ENCODE results near the gene PTPN14. TPM values are rescaled to one million over a fixed set of nuclear protein-coding genes. Genes with fewer than 3 reads are reported as not detected.
"Not testable (repeated sequence)": the region's sequence is repeated elsewhere in the genome, so short reads cannot be mapped to it uniquely, and the experiment has no call there.

PTPN14 gene
- total RNA-seq, result 20.6 and 20.7 TPM in 2 replicates

DNA sequence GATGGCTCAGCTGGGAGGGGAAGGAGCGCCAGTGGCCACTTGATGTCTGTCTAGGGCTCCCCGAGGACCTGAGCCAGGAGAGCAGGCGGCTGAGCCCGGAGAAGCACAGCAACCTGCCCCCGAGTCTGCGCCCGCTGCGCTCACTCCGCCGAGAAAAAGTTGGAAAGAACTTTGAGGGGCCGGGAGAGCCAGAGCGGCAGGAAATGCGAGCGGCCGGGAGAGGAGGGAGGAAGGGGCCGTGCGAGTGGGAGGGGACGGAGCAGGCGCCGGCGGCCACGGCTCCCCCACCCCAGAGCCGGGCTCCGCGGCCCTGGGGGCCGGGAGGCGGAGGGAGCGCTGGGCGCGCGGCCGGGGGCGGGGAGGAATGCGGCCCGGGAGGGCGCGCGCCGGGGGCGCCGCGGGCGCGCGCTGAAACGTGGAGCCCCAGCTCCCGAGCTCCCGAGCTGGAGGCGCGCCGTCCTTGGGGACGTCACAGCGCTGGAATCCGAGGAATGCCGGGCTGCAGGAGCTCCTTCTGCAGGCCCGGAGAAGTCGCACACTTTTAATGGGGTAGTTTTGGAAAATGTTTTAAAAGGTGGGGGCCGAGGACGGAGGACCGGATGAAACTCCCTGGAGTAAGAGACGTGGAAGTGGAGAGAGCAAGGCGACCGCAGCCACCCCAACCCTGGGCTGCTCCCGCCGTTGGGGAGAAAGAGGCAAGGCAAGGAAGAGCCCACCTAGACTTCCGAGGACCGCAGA, at the start of gene PTPN14:
PTPN14 (minus strand) TSS at position 167 of the 738 bp plus-strand sequence. CDS start 86,799 bp downstream, outside the sequence.
- intact Hi-C loops (cut with micrococcal nuclease), result loop anchor here (1.0 to 5.0 kb wide), 4 partner anchors 33 to 163 kb away; partner anchors contain the start of gene CENPF

DNA sequence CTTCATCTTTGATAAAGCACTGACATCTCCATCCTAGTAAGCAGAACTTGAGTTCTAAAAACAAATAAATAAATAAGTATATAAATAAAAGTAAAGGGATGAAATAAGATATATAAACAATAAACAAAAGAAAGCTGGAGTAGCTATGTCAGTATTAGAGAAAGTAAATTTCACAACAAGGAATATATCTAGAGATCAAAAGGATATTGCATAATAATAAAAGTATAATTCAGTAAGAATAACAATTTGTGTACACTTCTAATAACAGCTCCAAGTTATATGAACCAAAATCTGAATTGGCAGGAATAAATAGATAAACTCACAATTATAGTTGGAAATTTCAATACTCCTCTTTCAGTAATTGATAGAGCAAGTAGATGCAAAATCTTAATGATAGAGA, 41.8 kb upstream of the PTPN14 start:
- intact Hi-C loops (cut with micrococcal nuclease), result no loop called here

DNA sequence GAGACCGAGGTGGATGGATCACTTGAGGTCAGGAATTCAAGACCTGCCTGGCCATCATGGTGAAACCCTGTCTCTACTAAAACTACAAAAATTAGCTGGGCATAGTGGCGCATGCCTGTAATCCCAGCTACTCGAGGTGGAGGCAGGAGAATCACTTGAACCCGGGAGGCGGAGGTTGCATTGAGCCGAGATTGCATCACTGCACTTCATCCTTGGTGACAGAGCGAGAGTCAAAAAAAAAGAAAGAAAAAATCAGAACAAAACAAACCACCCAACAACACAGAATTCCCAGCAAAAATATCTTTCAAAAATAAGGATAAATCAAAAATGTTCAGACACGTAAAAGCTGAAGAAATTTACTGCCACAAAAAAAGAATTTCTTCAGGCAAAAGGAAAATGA, 40.5 kb upstream of the PTPN14 start:
- intact Hi-C loops (cut with micrococcal nuclease), result not testable (repeated sequence)

DNA sequence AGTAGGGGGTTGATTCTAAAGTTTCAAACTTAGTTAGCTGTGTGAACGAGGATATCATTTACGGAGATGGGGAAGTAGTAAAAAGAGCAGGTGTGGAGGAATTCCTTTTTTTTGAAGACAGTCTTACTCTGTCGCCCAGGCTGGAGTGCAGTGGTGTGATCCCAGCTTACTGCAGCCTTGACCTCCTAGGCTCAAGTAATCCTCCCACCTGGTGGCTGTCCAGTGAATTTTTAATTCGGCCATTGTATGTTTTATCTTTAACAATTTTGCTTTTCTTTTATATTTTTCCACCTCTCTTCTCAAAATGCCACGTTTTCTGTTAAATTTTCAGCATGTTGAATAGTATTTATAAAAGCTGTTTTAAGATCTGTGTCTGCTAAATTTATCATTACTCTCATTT, 39.3 kb upstream of the PTPN14 start:
- intact Hi-C loops (cut with micrococcal nuclease), result no loop called here

DNA sequence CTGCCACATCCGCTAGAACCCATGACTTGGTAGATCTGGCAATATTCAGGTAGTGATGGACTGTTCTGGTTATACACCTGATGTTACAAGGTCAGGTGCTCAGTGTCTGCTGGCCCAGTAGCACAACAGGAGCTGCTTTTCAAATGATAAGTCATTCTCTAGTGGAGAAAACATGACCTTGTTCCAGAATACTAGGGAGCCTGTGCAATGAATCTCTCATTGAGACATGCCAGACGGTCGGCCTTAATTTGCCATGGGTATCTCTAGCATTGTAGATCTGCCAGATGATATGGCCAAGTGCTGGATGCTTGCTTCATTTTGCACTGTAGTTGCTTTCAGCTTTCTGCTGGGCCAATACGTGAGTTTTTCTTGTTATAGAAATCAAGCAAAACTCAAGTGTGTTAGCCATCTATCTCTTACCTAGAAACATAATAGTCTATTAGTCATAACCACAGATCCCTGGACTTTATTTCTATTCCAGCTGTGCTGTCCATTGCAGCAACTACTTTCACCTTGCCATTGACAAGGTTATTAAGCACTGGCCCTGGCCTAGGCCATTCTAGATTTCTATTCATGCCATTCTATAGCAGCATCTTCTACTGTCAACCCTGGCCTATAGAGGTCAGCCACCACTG, 37.7 kb upstream of the PTPN14 start:
- intact Hi-C loops (cut with micrococcal nuclease), result no loop called here

DNA sequence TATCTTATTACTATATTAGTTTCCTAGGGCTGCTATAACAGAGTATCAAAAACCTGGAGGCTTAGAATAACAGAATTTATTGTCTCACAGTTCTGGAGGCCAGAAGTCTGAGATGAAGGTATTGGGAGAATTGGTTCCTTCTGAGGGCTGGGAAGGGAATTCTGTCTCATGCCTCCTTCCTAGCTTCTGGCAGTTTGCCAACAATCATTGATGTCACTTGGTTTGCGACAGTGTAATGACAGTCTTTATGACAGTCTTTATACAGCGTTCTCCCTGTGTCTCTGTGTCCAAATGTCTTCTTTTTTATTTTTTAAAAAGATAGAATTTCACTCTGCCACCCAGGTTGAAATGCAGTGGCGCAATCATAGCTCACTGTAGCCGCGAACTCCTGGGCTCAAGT, 35.8 kb upstream of the PTPN14 start:
- intact Hi-C loops (cut with micrococcal nuclease), result no loop called here

DNA sequence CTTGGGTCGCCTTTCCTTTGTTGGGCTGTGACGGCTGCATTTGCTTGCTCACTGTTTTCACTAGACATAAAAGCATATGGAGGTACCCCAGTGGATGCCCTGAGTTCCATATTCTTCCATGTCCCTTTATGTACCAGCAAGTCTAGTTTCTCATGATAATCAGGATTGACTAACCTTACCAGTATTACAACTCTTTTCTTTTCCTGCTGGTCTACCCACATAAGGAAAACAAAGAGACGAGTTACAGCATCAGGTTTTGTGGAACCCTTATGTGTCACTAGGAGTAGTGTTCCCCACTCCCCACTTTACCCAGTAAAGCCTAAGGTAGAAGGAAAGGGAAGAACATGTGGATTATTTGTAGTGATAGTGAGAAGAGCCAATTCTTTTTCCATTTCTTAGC, 35.2 kb upstream of the PTPN14 start:
- intact Hi-C loops (cut with micrococcal nuclease), result no loop called here

DNA sequence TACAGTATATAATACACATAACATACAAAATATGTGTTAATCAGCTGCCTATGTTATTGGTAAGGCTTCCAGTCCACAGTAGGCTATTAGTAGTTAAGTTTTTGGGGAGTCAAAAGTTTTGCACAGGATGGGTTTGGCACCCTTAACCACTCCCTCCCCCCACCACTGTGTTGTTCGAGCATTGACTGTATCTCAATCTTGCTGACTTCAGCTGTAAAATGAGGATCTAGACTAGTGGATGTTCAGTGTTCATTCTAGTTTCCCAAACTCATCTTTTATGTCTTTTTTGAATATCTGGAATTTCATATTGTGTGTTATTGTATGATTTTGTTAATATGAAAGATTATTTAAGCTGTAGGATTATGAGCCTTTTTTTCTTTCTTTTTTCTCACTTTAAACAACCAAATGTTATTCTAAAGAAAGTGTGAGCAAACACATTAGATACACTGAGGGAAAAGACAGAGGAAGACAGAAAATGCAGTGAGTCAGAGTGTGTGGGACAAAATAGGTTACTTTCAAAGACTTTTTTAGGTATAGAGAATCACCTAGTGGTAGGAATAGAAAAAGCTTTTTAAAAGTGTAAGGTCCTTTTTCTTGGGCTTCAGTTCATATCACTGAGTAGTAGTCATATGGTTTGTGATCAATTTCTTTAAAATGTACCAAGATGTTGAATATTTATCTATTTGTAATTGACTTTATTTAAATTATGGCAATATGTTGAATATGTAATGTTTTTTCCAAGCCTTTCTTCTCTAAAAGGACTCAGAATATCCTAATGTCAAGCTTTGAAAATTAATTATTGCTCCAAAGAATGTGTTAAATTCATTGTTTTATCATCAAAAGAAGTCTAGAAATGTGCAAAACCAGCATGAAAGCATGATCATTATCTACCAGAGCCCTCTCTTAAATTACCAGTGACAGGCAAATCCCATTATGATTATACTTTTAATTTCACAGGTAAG, 33.7 kb upstream of the PTPN14 start:
- intact Hi-C loops (cut with micrococcal nuclease), result loop anchor here (1.0 to 2.0 kb wide), 4 partner anchors 34 to 324 kb away; partner anchors contain the start of gene PTPN14

DNA sequence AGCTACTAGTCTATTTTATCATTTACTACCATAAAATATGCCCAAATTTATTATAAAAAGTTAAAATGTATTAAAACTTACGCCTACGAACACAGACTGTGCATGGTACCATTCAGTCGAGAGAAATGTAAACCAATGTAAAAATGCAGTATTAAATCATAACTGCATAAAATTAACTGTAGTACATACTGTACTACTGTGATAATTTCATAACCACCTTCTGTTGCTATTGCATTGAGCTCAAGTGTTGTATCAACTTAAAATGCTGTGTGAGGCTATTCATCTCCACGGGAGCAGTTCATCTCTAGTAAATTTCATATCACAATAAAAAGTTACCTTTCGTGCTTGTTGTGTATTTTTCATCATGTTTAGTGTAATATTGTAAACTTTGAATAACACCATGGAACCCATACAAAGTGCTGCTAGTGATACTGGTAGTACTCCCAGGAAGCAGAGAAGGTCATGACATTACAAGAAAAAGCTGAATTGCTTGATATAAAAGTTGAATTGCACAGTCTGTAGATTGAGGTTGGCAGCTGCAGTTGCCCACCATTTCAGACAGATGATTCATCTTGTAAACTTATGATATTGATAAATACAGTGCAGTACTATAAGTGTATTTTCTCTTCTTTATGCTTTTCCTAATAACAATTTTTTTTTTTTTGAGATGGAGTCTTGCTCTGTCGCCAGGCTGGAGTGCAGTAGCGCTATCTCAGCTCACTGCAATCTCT, 32.6 kb upstream of the PTPN14 start:
- intact Hi-C loops (cut with micrococcal nuclease), result loop anchor here (2.0 kb wide), 1 partner anchor 33 kb away; the partner anchor contains the start of gene PTPN14

DNA sequence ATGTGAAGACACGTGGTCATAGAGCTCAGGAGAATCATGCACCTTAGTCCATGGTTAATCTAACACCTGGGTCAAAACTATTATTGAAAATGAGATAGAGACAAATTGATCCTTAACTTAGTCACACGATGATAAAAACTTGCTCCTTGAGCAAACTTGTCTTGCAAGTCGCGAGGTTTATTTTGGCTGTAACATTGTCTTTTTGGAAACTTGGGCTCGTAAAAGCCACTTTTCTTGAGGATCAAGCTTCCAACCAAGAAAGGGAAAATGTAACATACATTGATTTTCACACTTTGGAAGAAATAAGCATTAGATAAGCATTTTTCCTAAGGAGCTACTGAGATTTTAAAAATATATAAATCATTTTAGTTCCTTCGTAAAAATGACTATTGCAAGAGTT, 31.7 kb upstream of the PTPN14 start:
- intact Hi-C loops (cut with micrococcal nuclease), result no loop called here

DNA sequence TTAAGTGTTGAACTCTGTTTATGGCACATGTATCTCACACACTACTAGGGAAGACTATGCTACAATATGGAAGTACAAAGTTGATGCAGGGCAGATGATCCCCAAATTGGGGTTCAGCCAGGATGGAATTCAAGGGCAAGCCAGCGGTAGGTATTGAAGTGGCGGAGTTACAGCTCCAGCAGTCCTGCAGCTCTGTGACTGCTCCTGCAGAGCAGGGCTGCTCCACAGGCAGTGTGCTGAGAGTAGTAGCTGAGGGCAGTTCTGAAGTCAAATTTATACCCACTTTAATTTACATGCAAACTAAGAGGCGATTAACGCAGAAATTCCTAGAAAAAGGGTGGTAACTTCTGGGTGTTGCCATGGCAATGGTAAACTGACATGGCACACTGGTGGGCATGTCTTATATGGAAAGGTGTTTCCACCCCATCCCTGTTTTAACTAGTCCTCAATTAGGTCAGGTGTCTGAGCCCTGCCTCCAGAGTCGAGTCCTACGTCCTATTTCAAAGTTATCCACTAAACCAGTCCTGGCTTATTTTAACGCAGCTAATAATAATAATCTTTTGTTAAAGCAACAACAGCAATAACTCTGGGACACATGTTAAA, 31.0 kb upstream of the PTPN14 start:
- intact Hi-C loops (cut with micrococcal nuclease), result no loop called here

DNA sequence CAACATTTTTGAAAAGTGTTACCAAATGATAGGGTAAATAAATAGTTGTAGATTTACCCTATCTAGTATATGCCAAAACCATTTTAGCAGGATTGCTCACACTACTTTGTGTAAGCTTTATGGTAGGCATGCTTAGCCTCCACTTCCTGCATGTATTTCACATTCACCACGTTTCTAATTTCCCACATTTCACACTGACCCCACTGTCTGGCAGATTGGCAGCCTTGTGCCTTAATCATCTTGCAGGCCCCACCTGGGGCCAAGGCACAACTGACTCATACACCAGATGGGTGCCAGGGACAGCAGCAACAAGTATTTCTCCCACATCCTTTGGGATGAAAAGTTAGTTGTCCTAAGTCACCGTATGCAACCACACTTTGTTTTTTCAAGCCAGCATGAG, 30.4 kb upstream of the PTPN14 start:
- intact Hi-C loops (cut with micrococcal nuclease), result no loop called here

DNA sequence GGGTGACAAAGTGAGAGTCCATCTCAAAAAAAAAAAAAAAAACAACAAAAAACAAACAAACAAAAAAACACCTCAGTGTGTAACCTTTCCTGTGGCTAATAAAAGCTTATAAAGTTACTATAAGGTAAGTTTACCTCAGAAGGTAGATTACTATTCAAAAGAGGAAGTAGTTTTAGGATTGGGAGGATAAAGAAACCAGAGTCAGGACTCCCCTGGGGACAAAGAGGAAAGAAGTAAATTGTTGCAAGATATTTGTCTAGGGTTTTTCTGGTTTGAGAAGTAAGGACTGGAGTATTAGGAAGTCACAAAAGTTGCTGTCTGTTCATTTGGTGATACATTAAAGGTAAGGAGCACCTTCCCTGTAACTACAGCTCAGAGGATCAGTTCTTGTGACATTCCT, 27.8 kb upstream of the PTPN14 start:
- intact Hi-C loops (cut with micrococcal nuclease), result no loop called here

DNA sequence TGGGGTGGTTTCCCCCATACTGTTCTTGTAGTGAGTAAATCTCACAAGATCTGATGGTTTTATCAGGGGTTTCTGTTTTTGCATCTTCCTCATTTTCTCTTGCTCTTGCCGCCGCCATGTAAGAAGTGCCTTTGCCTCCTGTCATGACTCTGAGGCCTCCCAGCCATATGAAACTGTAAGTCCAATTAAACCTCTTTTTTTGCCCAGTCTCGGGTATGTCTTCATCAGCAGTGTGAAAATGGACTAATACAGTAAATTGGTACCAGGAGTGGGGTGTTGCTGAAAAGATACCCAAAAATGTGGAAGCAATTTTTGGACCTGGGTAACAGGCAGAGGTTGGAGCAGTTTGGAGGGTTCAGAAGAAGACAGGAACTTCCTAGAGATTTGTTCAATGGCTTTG, 24.7 kb upstream of the PTPN14 start:
- intact Hi-C loops (cut with micrococcal nuclease), result not testable (repeated sequence)

DNA sequence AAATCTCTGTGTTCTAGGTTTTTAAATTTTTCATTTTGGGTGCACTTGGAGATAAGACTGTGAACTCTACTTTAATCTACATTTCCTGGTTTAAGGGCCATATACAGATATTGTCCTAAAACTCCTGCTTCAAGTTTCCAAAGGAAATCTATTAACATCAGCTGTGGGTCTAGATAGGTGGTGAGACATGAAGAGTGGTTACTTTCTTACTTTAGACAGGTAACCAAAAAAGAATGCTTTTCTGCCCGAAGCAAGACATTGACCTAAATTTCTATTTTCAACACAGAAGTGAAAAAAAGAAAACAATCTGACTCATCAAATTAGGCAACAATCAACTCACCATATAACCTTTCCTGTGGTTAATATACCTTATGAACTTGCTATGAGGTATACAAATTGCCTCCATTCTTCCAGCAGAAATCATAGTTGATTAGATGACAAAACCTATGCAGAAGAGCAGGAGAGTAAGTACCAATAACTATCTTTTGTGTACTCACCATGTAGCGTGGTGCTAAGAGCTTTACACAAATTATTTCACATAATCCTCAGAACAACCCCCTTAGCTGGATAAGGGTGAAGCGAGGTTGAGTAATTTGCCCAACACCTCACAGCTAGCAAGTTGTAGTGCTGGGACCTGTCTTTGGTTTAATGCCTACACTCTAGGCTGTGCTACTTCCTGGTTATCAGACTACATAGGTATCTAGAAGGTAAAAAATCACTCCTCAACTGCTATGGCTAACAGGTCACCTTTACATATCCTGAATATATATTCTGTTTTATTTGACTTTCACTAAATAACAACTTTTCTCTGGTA, 23.4 kb upstream of the PTPN14 start:
- intact Hi-C loops (cut with micrococcal nuclease), result no loop called here

DNA sequence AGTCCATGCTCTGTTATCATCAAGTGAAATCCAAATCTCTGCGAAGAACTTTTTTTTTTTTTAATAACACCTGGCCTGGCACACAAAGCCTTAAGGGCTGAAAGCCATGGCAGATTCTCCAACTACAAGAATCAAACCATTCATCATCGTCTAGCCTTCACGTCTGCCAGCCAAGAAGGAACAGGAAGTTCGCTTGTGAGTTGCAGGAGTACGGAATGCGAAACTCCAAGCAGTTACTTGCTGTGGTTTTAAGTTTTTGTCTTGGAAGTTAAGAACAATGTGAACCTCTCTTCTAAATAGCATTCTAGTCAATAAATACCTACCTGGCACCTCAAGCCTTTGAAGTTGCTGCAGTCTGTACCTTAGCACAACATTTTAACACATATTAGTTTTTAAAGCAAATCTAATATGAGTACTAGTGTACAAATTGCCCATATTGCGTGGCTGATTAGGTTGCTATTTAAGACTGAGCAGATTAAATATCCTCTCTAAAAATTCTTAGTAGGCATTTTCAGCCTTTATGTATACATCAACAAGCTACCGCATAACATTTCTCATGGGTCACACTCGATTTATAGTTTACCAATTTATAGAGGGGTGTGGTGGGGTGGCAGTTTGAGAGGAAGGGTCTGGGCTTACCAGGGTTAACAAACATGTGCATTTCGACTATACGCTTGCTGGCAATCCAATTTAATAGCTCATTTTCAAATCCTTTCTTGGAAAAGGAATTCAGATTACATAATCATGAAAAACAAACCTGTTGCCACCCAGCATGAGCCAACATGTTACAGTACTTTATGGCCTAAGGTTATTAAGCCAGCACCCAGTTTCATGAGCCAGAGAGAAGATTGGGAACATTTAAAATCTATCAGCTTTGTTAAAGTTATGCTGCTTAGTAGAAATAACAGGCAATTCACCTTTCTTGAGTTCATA, 22.2 kb upstream of the PTPN14 start:
- intact Hi-C loops (cut with micrococcal nuclease), result no loop called here

DNA sequence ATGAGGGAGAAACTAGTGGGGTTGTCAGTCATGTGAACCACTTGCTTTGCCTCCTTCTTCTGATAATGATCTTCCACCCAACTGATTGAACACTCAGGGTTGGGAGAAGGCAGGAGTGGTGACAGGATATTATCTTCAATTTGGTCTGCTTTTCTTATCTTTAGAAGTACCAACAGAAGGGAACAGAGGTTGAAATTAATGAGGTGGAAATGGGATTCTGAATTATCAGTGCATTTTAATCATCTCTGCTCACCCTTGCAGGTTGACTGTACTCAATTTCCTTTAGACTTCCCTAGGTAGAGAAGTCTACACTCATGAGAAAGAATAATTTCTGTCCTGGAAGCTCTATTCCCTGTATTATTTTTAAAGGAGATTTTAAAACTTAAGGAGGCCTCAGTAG, 19.9 kb upstream of the PTPN14 start:
- intact Hi-C loops (cut with micrococcal nuclease), result no loop called here

DNA sequence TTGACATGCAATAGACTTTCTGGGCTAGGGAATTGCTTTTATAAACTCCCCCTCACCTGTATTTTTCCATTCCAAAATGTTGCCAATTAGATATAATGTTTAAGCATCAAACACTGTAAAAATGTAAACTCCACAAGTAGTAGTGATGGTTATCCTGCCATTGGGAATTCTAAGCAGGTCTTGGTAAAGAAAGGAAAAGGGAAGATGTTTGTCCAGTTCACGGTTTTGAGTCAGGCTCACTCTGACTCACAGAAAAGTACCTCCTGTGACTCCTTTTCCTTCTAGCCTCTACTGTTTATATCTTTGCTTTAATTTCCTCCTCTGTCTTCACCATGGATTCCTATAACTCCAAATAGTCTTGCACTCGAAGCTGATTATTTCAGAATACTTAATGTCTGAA, 19.0 kb upstream of the PTPN14 start:
- intact Hi-C loops (cut with micrococcal nuclease), result no loop called here
